GM18861 (cell line): ENCODE results near the gene TMEM156.
A peak's percentile ranks its signal among the peaks of the same experiment; 100 is the strongest.
"Not testable (repeated sequence)": the region's sequence is repeated elsewhere in the genome, so short reads cannot be mapped to it uniquely, and the experiment has no call there.

Source experiments
- ATAC-seq: cut with Tn5 transposase; IDR thresholded peaks from one replicate; pipeline ENCODE4 v1.9.1; 2021; ENCODE audit not compliant: unreplicated experiment

The TMEM156 gene

GRCh38 chr4:38958453-38959190 is 73.6 kb downstream of the TMEM156 start:
- no peak for ATAC-seq

GRCh38 chr4:38957893-38958292 is 74.3 kb downstream of the TMEM156 start:
- ATAC-seq: no peak

- no peak for ATAC-seq
Observed at GRCh38 chr4:38957261-38957815, 74.9 kb downstream of the TMEM156 start.

GRCh38 chr4:38955957-38956356 is 76.3 kb downstream of the TMEM156 start:
- no peak for ATAC-seq

GRCh38 chr4:38954727-38955126 is 77.5 kb downstream of the TMEM156 start:
- ATAC-seq: no peak

- no peak for ATAC-seq
Observed at GRCh38 chr4:38952017-38952416, 80.2 kb downstream of the TMEM156 start.

- ATAC-seq: no peak
Observed at GRCh38 chr4:38951598-38951997, 80.6 kb downstream of the TMEM156 start.

- no peak for ATAC-seq
Observed at GRCh38 chr4:38950734-38951133, 81.5 kb downstream of the TMEM156 start.

- ATAC-seq: no peak
Observed at GRCh38 chr4:38950159-38950558, 82.0 kb downstream of the TMEM156 start.

- no peak for ATAC-seq
Observed at GRCh38 chr4:38949411-38950051, 82.7 kb downstream of the TMEM156 start.

- no peak for ATAC-seq
Observed at GRCh38 chr4:38948551-38948950, 83.7 kb downstream of the TMEM156 start.

GRCh38 chr4:38946919-38947318 is 85.3 kb downstream of the TMEM156 start:
- ATAC-seq: no peak

GRCh38 chr4:38944440-38944839 is 87.8 kb downstream of the TMEM156 start:
- ATAC-seq: no peak

- ATAC-seq: no peak
Observed at GRCh38 chr4:38943343-38943742, 88.9 kb downstream of the TMEM156 start.

GRCh38 chr4:38941906-38942305 is 90.3 kb downstream of the TMEM156 start:
- ATAC-seq: not testable (repeated sequence)

- ATAC-seq: no peak
Observed at GRCh38 chr4:38940476-38940875, 91.7 kb downstream of the TMEM156 start.

- ATAC-seq: peak; percentile 97
Observed at GRCh38 chr4:38939165-38939564, 93.0 kb downstream of the TMEM156 start.

- no peak for ATAC-seq
Observed at GRCh38 chr4:38935391-38936073, 96.7 kb downstream of the TMEM156 start.

- no peak for ATAC-seq
Observed at GRCh38 chr4:38931125-38931524, 101.1 kb downstream of the TMEM156 start.

GRCh38 chr4:38930707-38931106 is 101.5 kb downstream of the TMEM156 start:
- no peak for ATAC-seq

- no peak for ATAC-seq
Observed at GRCh38 chr4:38930204-38930603, 102.0 kb downstream of the TMEM156 start.

GRCh38 chr4:38928974-38929373 is 103.2 kb downstream of the TMEM156 start:
- ATAC-seq: no peak
